Endothelial cell of umbilical vein (primary cell): ENCODE data around the gene PCDH15. TPM values are rescaled to one million over a fixed set of nuclear protein-coding genes. Genes with fewer than 3 reads are reported as not detected.

Experiments
- BruUV-seq: library from RNA; stranded (reverse); fragments of 400-500 nt; replicated peaks from 2 replicates; lab custom pipeline; 2021; lab: Mats Ljungman, UMichigan
- CTCF ChIA-PET: fragments of 300-600, 350-600 bp; sonication (Branson Sonifier 250); formaldehyde crosslinking; loops from one replicate; lab custom pipeline; 2021; ENCODE audit warnings: antibody characterized with exemption, inconsistent platforms; lab: Charles Lee
- POLR2A ChIA-PET: fragments of 300-600, 350-600 bp; sonication (Branson Sonifier 250); formaldehyde crosslinking; loops from one replicate; lab custom pipeline; 2021; ENCODE audit warnings: antibody characterized with exemption, inconsistent platforms; lab: Charles Lee
- DNase-seq: peaks from one replicate; pipeline ENCODE4 v3.0.0-alpha.2; 2011; ENCODE audit warnings: low read depth, low spot score
- FAIRE-seq: peaks from 2 replicates; lab custom pipeline; 2011; peaks lifted over from hg19 to GRCh38; lab: Jason Lieb, UNC
- H2AFZ ChIP-seq: 2 replicates; pipeline ENCODE4 v1.6.0; 2012; ENCODE audit warnings: low read depth, low read length, control low read depth, inconsistent platforms
- H3K27ac ChIP-seq: 2 replicates; pipeline ENCODE4 v1.5.1; 2011; ENCODE audit warnings: low read depth, mild to moderate bottlenecking, control low read depth, low read length, moderate library complexity; ENCODE audit not compliant: insufficient read depth
- H3K27me3 ChIP-seq, 2 experiments: 2 replicates each; pipeline versions ENCODE4 v1.6.0 to v1.6.1; 2011; ENCODE audit warnings: low read length in 2 of 2, mixed read lengths in 1 of 2; ENCODE audit not compliant: control insufficient read depth in 2 of 2, insufficient read depth in 2 of 2
- H3K36me3 ChIP-seq, 2 experiments: 2 replicates in 1 of 2; 3 replicates in 1 of 2; pipeline ENCODE4 v1.5.1; 2011; ENCODE audit warnings: low read length in 2 of 2, mild to moderate bottlenecking in 1 of 2, moderate library complexity in 1 of 2; ENCODE audit not compliant: control insufficient read depth in 2 of 2, insufficient read depth in 2 of 2; ENCODE audit errors: extremely low read depth in 1 of 2
- H3K4me1 ChIP-seq: 3 replicates; pipeline ENCODE4 v1.5.1; 2011; ENCODE audit warnings: mild to moderate bottlenecking, low read length; ENCODE audit not compliant: control insufficient read depth, insufficient read depth; ENCODE audit errors: extremely low read depth
- H3K4me2 ChIP-seq: 2 replicates; pipeline ENCODE4 v1.6.1; 2011; ENCODE audit warnings: low read length, control low read depth, mixed read lengths; ENCODE audit not compliant: insufficient read depth
- H3K4me3 ChIP-seq, 3 experiments: fragments of 200-600 bp in 1 of 3; sonication (generic), shearing (Covaris generic) in 1 of 3; replicated peaks in 1 of 3; 2 replicates each; pipeline ENCODE4 v1.5.1; 2011 to 2016; ENCODE audit warnings: control low read depth in 3 of 3, low read length in 3 of 3, mild to moderate bottlenecking in 2 of 3, inconsistent platforms in 1 of 3, low read depth in 1 of 3, moderate library complexity in 1 of 3; ENCODE audit not compliant: insufficient read depth in 1 of 3
- H3K79me2 ChIP-seq: 2 replicates; pipeline ENCODE4 v1.6.0; 2012; ENCODE audit warnings: low read length, inconsistent platforms; ENCODE audit not compliant: control insufficient read depth, insufficient read depth
- H3K9ac ChIP-seq: replicated peaks from 2 replicates; pipeline ENCODE3; 2011; ENCODE audit warnings: low read length, control low read depth; ENCODE audit not compliant: insufficient read depth; ENCODE audit errors: extremely low read depth
- H3K9me1 ChIP-seq: replicated peaks from 3 replicates; pipeline ENCODE4 v1.6.0; 2011; ENCODE audit warnings: mild to moderate bottlenecking, low read length; ENCODE audit not compliant: control insufficient read depth, insufficient read depth; ENCODE audit errors: extremely low read depth
- H3K9me3 ChIP-seq: replicated peaks from 2 replicates; pipeline ENCODE4 v1.5.1; 2012; ENCODE audit warnings: low read length, inconsistent platforms; ENCODE audit not compliant: control insufficient read depth, insufficient read depth
- H4K20me1 ChIP-seq: replicated peaks from 2 replicates; pipeline ENCODE3; 2011; ENCODE audit warnings: mild to moderate bottlenecking, low read length; ENCODE audit not compliant: control insufficient read depth, insufficient read depth; ENCODE audit errors: extremely low read depth
- CTCF ChIP-seq, 2 donors: IDR thresholded peaks; 1 replicate in 1 of 2; 2 replicates in 1 of 2; pipeline ENCODE4 v1.5.1; 2011; ENCODE audit warnings: low read length in 2 of 2, mild to moderate bottlenecking in 2 of 2, moderate library complexity in 2 of 2, control low read depth in 1 of 2, inconsistent platforms in 1 of 2, low read depth in 1 of 2; ENCODE audit not compliant: insufficient read depth in 1 of 2; ENCODE audit errors: extremely low read depth in 1 of 2
- EZH2 ChIP-seq: IDR thresholded peaks from 2 replicates; pipeline ENCODE4 v1.6.1; 2012; ENCODE audit warnings: borderline replicate concordance, low read depth, mild to moderate bottlenecking, moderate library complexity, low read length, inconsistent platforms; ENCODE audit not compliant: severe bottlenecking
- FOS ChIP-seq: IDR thresholded peaks from 2 replicates; pipeline ENCODE4 v1.6.1; 2011; ENCODE audit warnings: mild to moderate bottlenecking, low read length, moderate library complexity, borderline replicate concordance; ENCODE audit not compliant: insufficient read depth
- GATA2 ChIP-seq: IDR thresholded peaks from 2 replicates; pipeline ENCODE4 v1.7.0; 2011; ENCODE audit warnings: low read depth, mild to moderate bottlenecking, moderate library complexity, mixed read lengths, low read length; ENCODE audit not compliant: insufficient read length, insufficient read depth
- JUN ChIP-seq: IDR thresholded peaks from 2 replicates; pipeline ENCODE4 v1.6.1; 2011; ENCODE audit warnings: borderline replicate concordance, low read depth; ENCODE audit not compliant: insufficient read length, insufficient read depth
- MAX ChIP-seq: IDR thresholded peaks from 2 replicates; pipeline ENCODE4 v1.6.1; 2011; ENCODE audit not compliant: insufficient read depth, insufficient read length
- MYC ChIP-seq: IDR thresholded peaks from one replicate; pipeline ENCODE4 v1.6.1; 2011; ENCODE audit warnings: mild to moderate bottlenecking, low read depth, low read length
- POLR2A ChIP-seq: IDR thresholded peaks from 2 replicates; pipeline ENCODE4 v1.6.1; 2012; ENCODE audit warnings: low read depth, mild to moderate bottlenecking, control low read depth, low read length
- POLR2AphosphoS5 ChIP-seq: IDR thresholded peaks from 2 replicates; pipeline ENCODE4 v1.6.1; 2012; ENCODE audit warnings: low read depth, mild to moderate bottlenecking, control low read depth, low read length, moderate library complexity; ENCODE audit not compliant: insufficient read depth
- dilution Hi-C: fragments of 300-500 bp; cut with MboI; formaldehyde crosslinking; loops from one replicate; pipeline ENCODE4 v1.15.0; 2019; ENCODE audit warnings: low sequenced_read_pairs; ENCODE audit not compliant: extremely low pct_ligation_motif_present
- intact Hi-C: fragments of 100-400 bp; cut with micrococcal nuclease; formaldehyde crosslinking; loops from one replicate; pipeline ENCODE4 v1.10.0; 2022
- polyA plus RNA-seq, 4 experiments: library from polyadenylated mRNA; depleted of rRNA in 3 of 4; stranded (reverse) in 3 of 4; unstranded in 1 of 4; fragments of >200 nt; gene quantifications; 2 replicates each; pipeline versions ENCODE4 v1.2.1 to v1.2.3, GENCODE V29; 2011 to 2012; ENCODE audit warnings: missing spikeins in 1 of 4
- total RNA-seq: library from RNA; stranded (reverse); gene quantifications from 2 replicates; pipeline ENCODE4 v1.2.3, GENCODE V29; 2021

Gene PCDH15
- total and polyA plus RNA-seq, 2 donors (not counting 3 experiments of a cell fraction or from before 2014, with no cell fraction given): 0.04 TPM; not detected in 1

- no peak overlapping the region for H3K4me2 ChIP-seq
- no peak for FAIRE-seq
Measured at GRCh38 chr10:54026340-54026739, 774.7 kb downstream of the PCDH15 start.

More at GRCh38 chr10:54026340-54026739, 774.7 kb downstream of the PCDH15 start:
- no peak overlapping the region for H2AFZ ChIP-seq
- CTCF ChIA-PET: no interaction called here
- TF ChIP-seq MYC: no peak
- TF ChIP-seq POLR2AphosphoS5: no peak
- TF ChIP-seq JUN: no peak
- TF ChIP-seq MAX: no peak
- TF ChIP-seq POLR2A: no peak
- no peak for TF ChIP-seq CTCF (IDR thresholded peaks at IDR 0.05; ENCODE audit: extremely low read depth in 1 of 2, insufficient read depth in 1 of 2, low read depth in 1 of 2, low read length in 2 of 2)
- TF ChIP-seq FOS: no peak
- no peak for TF ChIP-seq GATA2
- no peak for TF ChIP-seq EZH2
- H3K36me3 ChIP-seq: no peaks in the 10 kb centered on the region
- no peaks in the 10 kb centered on the region for H4K20me1 ChIP-seq
- dilution Hi-C loops: no loop called here
- no peak overlapping the region for H3K27ac ChIP-seq
- no peak for DNase-seq
- no peaks in the 10 kb centered on the region for H3K9me1 ChIP-seq
- no peaks in the 10 kb centered on the region for H3K4me1 ChIP-seq
- no peak overlapping the region for H3K9ac ChIP-seq
- no peaks in the 10 kb centered on the region for H3K27me3 ChIP-seq
- no peaks in the 10 kb centered on the region for H3K9me3 ChIP-seq
- H3K79me2 ChIP-seq: no peaks in the 10 kb centered on the region
- intact Hi-C loops: no loop called here
- no TSS peak for BruUV-seq
- POLR2A ChIA-PET: no interaction called here
- no peak overlapping the region for H3K4me3 ChIP-seq
